Muscle layer of duodenum (tissue), 2 donors: ENCODE measurements around the gene SMARCB1.

ENCODE experiments used
- H3K27ac ChIP-seq: one replicate; pipeline ENCODE4 v1.7.0; 2013; ENCODE audit warnings: mild to moderate bottlenecking, low read length
- H3K27me3 ChIP-seq: one replicate; pipeline ENCODE4 v1.7.0; 2013; ENCODE audit warnings: low read depth, mild to moderate bottlenecking, control low read depth, low read length
- H3K36me3 ChIP-seq, 2 donors: one replicate each; pipeline ENCODE4 v1.7.0; 2013; ENCODE audit warnings: low read length in 2 of 2, control low read depth in 1 of 2, mild to moderate bottlenecking in 1 of 2; ENCODE audit not compliant: insufficient read depth in 2 of 2, control insufficient read depth in 1 of 2
- H3K4me1 ChIP-seq, 2 donors: one replicate each; pipeline ENCODE4 v1.7.0; 2013; ENCODE audit warnings: low read length in 2 of 2, mild to moderate bottlenecking in 2 of 2, control low read depth in 1 of 2, moderate library complexity in 1 of 2; ENCODE audit not compliant: insufficient read depth in 2 of 2, control insufficient read depth in 1 of 2
- H3K4me3 ChIP-seq, 2 donors: one replicate each; pipeline ENCODE4 v1.7.0; 2013; ENCODE audit warnings: low read length in 2 of 2, low read depth in 1 of 2, mild to moderate bottlenecking in 1 of 2
- H3K9me3 ChIP-seq, 2 donors: one replicate each; pipeline ENCODE4 v1.7.0; 2013; ENCODE audit warnings: low read length in 2 of 2, control low read depth in 1 of 2, mild to moderate bottlenecking in 1 of 2; ENCODE audit not compliant: control insufficient read depth in 1 of 2
- donor health status: healthy.

Gene SMARCB1

GRCh38 chr22:23825246-23825905, 38.6 kb downstream of the SMARCB1 start:
- Histone ChIP-seq H3K4me1 (no peaks in the 10 kb centered on the region), H3K27ac (no peak overlapping the region), H3K36me3 (peaks cover 58 to 87% of the 10 kb centered on the region in 2 donors), H3K9me3 (no peaks in the 10 kb centered on the region), H3K27me3 (no peaks in the 10 kb centered on the region), H3K4me3 (no peak overlapping the region)

- Histone ChIP-seq H3K27ac (no peak overlapping the region), H3K36me3 (peaks cover 49 to 76% of the 10 kb centered on the region in 2 donors)
These were observed 40.0 kb downstream of the SMARCB1 start for GRCh38 chr22:23826510-23827350.

GRCh38 chr22:23827351-23827995, 40.7 kb downstream of the SMARCB1 start:
- H3K36me3 ChIP-seq: peaks cover 43 to 71% of the 10 kb centered on the region in 2 donors
- H3K4me1 ChIP-seq: no peaks in the 10 kb centered on the region
- H3K9me3 ChIP-seq: no peaks in the 10 kb centered on the region
- no peak overlapping the region for H3K27ac ChIP-seq
- no peak overlapping the region for H3K4me3 ChIP-seq
- H3K27me3 ChIP-seq: no peaks in the 10 kb centered on the region

More at GRCh38 chr22:23826510-23827350, 40.0 kb downstream of the SMARCB1 start:
- no peaks in the 10 kb centered on the region for H3K27me3 ChIP-seq
- H3K9me3 ChIP-seq: no peaks in the 10 kb centered on the region
- no peaks in the 10 kb centered on the region for H3K4me1 ChIP-seq
- H3K4me3 ChIP-seq: no peak overlapping the region

GRCh38 chr22:23828800-23829680, 42.3 kb downstream of the SMARCB1 start:
- no peaks in the 10 kb centered on the region for H3K4me1 ChIP-seq
- H3K27ac ChIP-seq: no peak overlapping the region

GRCh38 chr22:23829845-23830372, 43.1 kb downstream of the SMARCB1 start:
- Histone ChIP-seq H3K9me3 (no peaks in the 10 kb centered on the region), H3K4me1 (no peaks in the 10 kb centered on the region), H3K27ac (no peak overlapping the region), H3K27me3 (no peaks in the 10 kb centered on the region), H3K36me3 (peaks cover 42 to 73% of the 10 kb centered on the region in 2 donors), H3K4me3 (no peak overlapping the region)

More at GRCh38 chr22:23828800-23829680, 42.3 kb downstream of the SMARCB1 start:
- Histone ChIP-seq H3K4me3 (no peak overlapping the region), H3K36me3 (peaks cover 43 to 76% of the 10 kb centered on the region in 2 donors), H3K9me3 (no peaks in the 10 kb centered on the region), H3K27me3 (no peaks in the 10 kb centered on the region)

- H3K27ac ChIP-seq: no peak overlapping the region
- peaks cover 38 to 73% of the 10 kb centered on the region in 2 donors for H3K36me3 ChIP-seq
- no peak overlapping the region for H3K4me3 ChIP-seq
- H3K4me1 ChIP-seq: no peaks in the 10 kb centered on the region
- no peaks in the 10 kb centered on the region for H3K9me3 ChIP-seq
- no peaks in the 10 kb centered on the region for H3K27me3 ChIP-seq
These were observed 44.5 kb downstream of the SMARCB1 start for GRCh38 chr22:23831261-23831660.

GRCh38 chr22:23831781-23832180, 45.0 kb downstream of the SMARCB1 start:
- Histone ChIP-seq H3K4me1 (no peaks in the 10 kb centered on the region), H3K36me3 (peaks cover 38 to 69% of the 10 kb centered on the region in 2 donors), H3K27ac (no peak overlapping the region), H3K27me3 (no peaks in the 10 kb centered on the region), H3K4me3 (no peak overlapping the region), H3K9me3 (no peaks in the 10 kb centered on the region)

- H3K27ac ChIP-seq: no peak overlapping the region
- no peaks in the 10 kb centered on the region for H3K27me3 ChIP-seq
- no peak overlapping the region for H3K4me3 ChIP-seq
- H3K9me3 ChIP-seq: no peaks in the 10 kb centered on the region
- no peaks in the 10 kb centered on the region for H3K4me1 ChIP-seq
- peaks cover 38 to 63% of the 10 kb centered on the region in 2 donors for H3K36me3 ChIP-seq
These were observed 45.7 kb downstream of the SMARCB1 start for GRCh38 chr22:23832226-23833016.

- Histone ChIP-seq H3K27me3 (no peaks in the 10 kb centered on the region), H3K27ac (no peak overlapping the region), H3K4me1 (peaks cover 0 to 2% of the 10 kb centered on the region in 2 donors), H3K36me3 (peaks cover 38 to 58% of the 10 kb centered on the region in 2 donors), H3K9me3 (no peaks in the 10 kb centered on the region), H3K4me3 (no peak overlapping the region)
These were observed 46.4 kb downstream of the SMARCB1 start for GRCh38 chr22:23833017-23833751.
